CD4-positive, alpha-beta T cell treated with Interleukin-2 at 100 ng/mL for 4 hours (primary cell): Measurements from ENCODE around the gene TRIML1.

ENCODE experiments used
- DNase-seq: peaks from one replicate; pipeline ENCODE4 v3.0.0-alpha.2; 2020; ENCODE audit warnings: low spot score

The TRIML1 gene

GRCh38 chr4:188139141-188139540, at the start of gene TRIML1:
Gene TRIML1, plus strand, starts transcription at chr4:188139441. Its CDS starts 118 bp downstream, at chr4:188139559.
- DNase-seq: no peak

GRCh38 chr4:188092824-188093223, 46.4 kb upstream of the TRIML1 start:
- no peak for DNase-seq

DNA sequence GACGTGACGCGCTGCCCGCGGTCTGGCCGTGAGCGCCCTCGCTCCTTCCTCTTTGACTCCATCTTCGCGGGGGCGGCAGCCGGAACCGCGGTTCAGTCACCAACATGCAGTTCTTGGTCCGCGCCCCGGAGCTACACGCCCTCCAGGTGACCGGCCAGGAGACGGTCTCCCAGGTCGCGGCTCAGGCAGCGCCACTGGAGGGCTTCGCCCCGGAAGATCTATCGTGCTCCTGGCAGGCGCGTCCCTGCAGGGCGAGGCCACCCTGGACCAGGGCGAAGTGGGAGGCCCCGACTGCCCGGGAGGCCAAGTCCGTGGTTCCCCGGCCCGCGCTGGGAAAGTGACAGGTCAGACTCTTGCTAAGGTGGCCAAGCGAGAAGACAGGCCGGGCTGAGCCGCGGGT, 32.8 kb upstream of the TRIML1 start:
- DNase-seq: no peak

- no peak for DNase-seq
Observed at GRCh38 chr4:188107931-188108843, 31.1 kb upstream of the TRIML1 start.

DNA sequence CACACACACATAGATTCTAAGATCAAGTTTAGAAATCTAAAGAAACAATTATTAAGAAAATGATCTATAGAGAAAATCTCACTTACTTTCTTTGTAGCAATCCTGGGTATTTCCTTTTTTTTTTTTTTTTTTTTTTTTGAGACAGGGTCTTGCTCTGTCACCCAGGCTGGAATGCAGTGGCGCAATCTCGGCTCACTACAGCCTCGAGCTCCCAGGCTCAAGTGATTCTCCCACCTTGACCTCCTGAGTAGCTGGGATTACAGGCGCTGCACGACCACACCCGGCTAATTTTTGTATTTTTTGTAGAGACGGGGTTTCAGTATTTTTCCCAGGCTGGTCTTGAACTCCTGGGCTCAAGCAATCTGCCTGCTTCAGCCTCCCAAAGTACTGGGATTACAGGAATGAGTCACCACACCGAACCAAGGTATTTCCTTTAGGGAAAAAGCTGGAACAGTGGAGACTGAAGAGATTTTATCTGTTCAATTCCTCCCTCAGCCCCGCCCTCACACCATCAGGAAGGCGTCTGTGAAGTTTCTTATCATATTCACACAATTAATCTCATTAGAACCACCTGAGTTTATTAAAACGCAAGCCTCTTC, 30.0 kb upstream of the TRIML1 start, which contains the start of gene TRIML2:
TRIML2 (minus strand) TSS at position 447 of the 599 bp plus-strand sequence. CDS start 4,235 bp downstream, outside the sequence.
- no peak for DNase-seq

DNA sequence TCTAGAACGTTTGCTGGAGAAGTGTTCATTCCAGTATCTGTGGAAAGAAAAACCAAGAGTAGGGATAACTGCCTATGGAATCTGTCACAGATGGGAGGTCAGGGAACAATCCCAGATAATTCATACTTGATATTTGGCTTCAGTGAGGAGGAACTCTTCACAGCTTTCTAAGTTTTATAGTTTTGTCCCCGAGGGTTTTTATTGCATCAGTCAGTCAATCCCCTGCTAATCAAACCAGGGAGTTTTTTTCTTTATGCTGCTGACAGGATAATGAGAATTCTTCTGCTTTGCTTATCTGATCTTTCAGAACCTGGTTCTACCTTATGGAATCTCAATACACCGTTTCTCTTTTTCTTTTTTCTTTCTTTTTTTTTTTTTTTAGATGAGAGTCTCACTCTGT, 29.2 kb upstream of the TRIML1 start:
- no peak for DNase-seq

- DNase-seq: no peak
Observed at GRCh38 chr4:188110741-188111471, 28.3 kb upstream of the TRIML1 start.

DNA sequence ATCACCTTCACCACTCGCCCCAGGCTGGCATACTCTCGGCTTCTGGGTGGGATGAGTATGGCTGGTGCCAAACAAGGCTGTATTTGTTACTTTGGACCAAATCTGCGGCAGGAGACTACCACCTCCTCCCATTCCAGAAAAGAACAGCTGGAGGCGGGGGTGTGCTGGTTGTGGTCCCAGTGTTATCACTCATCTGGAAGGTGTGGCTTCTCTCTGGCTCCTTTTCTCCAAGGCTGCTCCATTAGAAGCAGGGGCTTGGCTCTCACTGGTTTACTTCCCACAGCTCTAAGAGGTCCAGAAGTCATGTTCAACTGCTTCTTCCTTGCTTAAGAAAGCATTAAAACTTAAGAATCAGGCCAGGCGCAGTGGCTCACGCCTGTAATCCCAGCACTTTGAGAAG, 27.3 kb upstream of the TRIML1 start:
- DNase-seq: no peak

- no peak for DNase-seq
Observed at GRCh38 chr4:188113156-188113555, 26.1 kb upstream of the TRIML1 start.

DNA sequence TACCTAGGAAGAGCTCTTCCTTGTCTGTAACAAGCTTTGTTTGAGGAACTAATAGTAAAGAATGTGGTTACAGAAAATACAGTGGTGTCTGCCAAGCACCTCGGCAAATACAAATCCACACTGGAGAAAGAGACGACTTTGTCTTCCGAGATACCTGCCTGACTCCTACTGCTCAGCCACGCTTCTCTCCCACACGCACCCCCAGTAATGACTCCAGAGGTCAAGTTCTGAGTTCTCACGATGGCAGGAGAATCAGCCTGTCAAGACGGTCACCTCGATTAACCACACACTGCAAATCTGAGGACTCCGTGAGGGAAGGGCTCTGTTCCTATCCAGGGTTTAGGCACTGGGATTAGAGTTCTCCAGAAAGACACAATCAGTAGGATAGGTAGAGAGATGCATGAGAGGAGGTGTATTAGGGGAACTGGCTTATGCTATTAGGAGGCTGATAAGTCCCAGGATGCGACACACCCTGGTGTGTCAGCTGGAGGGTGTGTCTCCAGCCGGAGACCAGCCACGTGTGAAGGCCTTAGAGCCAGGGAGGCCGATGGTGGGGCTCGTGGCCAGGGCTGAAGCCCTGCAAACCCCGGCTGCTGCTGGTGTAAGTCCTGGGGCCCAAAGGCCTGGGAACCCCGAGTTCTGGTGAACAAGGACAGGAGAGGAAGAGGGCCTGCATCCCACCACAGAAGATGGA, 21.5 kb upstream of the TRIML1 start:
- DNase-seq: no peak

DNA sequence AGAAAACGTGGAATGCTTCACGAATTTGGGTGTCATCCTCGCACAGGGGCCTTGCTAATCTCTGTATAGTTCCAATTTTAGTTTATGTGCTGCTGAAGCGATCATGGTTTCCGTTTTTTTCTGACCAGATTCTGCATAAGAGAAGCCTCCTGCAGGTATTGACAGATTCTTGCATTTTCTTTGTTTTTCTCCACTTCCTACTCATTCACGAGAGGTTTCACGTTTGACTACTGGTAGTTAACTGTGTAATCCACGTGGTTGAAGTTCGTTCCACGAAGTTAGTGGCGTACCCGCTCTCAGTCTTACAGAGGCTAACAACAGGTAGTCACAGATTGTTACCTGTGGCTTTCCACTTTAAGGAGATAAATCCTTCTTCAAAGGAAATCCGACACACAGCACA, 17.7 kb upstream of the TRIML1 start:
- no peak for DNase-seq

GRCh38 chr4:188127214-188127874, 11.9 kb upstream of the TRIML1 start:
- no peak for DNase-seq

GRCh38 chr4:188130355-188130754, 8.9 kb upstream of the TRIML1 start:
- no peak for DNase-seq

DNA sequence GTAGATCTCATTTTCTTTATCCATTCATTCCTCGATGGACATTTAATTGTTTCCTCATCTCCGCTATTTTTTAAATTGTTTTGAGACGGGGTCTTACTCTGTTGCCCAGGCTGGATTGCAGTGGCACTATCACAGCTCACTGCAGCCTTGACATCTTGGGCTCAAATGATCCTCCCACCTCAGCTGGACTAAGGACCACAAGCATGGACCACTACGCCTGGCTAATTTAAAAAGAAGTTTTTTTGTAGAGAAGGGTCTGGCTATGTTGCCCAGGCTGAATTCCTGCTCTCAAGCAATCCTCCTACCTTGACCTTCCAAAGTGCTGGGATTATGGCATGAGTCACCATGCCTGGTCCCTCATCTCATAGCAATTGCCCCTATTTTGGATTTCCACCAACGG, 7.0 kb upstream of the TRIML1 start:
- no peak for DNase-seq

DNA sequence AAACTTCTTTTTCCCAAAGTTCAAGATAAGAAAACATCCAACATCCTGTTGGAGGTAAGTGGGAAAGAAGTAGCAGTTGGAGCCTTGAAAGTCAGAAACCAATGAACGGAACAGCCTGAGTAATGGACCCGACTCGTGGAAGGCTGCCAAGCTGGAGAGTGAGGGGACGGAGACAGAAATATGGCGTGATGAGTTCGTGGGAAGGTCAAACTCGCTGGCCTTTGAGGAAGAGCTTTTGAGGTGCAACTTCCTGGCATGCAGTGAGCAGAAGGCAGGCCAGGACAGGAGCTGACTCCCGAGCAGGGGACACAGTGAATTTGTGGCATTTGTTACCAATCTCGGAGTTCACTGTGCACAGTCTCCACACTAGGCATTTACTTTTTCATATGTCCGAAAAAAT, 1.0 kb upstream of the TRIML1 start:
- no peak for DNase-seq

GRCh38 chr4:188139671-188140070, 430 bp downstream of the TRIML1 start:
- no peak for DNase-seq

- DNase-seq: no peak
Observed at GRCh38 chr4:188143731-188144130, 4.5 kb downstream of the TRIML1 start.

DNA sequence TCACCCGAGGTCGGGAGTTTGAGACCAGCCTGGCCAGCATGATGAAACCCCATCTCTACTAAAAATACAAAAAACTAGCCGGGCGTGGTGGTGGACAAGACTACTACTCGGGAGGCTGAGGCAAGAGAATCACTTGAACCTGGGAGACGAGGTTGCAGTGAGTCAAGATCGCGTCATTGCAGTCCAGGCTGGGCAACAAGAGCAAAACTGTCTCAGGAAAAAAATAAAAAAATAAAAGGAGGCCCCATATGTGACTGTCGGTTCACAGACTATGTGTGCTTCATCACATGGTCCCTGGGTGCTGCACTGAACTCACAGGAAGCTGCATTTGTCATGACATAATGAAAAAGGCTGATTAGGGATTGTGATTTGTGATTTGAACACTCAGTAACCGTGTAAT, 6.4 kb downstream of the TRIML1 start:
- DNase-seq: no peak

DNA sequence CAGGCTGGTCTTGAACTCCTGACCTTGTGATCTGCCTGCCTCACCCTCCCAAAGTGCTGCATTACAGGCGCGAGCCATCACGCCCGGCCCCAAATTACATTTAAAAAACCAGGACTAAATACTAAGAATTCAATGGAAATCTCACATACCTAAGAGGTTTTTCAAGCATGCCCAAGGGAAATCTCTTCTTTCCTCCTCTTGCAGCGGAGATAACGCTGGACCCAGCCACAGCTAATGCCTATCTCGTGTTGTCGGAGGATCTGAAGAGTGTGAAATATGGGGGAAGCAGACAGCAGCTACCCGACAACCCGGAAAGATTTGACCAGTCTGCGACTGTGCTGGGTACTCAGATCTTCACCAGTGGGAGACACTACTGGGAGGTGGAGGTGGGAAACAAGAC, 7.4 kb downstream of the TRIML1 start:
- no peak for DNase-seq

DNA sequence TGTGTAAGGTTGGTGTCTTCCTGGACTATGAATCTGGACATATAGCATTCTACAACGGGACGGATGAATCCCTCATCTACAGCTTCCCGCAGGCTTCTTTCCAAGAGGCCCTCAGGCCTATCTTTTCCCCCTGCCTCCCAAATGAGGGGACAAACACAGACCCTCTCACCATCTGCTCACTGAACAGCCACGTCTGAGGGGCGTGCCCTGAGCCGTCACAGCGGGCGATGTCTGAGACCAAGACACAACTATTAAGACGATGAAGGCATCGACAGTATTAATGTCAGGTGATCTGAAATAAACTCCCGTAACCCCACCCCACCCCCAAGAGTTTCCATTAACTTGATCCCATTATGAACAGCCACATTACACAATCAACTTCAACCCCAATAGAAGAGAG, 7.9 kb downstream of the TRIML1 start:
- no peak for DNase-seq

DNA sequence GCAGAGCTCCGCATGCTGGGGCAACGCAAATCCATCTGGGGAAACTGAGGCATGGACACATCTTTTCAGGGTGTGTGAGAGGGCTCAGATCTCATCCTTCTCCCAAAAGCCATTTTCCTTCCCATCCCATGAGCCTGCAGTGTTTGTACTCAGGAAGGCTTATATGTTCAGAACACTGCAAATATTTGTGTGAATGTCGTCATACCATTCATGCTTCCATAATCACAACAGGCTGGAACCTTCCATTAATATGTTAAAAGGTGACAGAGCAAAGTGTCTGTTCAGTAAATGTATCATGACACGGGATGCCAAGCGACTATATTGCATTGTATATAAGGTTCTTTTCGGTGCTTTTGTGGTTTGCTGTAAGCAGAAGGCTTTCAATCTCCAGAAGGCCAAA, 8.5 kb downstream of the TRIML1 start:
- no peak for DNase-seq
